VCaP (cell line): ENCODE measurements around the gene ITGAD.

Experiments
- H3K27ac ChIP-seq: fragments of 450-650 bp; 2 replicates; pipeline ENCODE4 v1.5.1; 2017
- CTCF ChIP-seq: fragments of 450-650 bp; conservative IDR thresholded peaks from 2 replicates; pipeline ENCODE4 v1.5.1; 2017; ENCODE audit warnings: mild to moderate bottlenecking, moderate library complexity

The ITGAD gene

GRCh38 chr16:31409433-31409832 lies 16.3 kb downstream of the ITGAD start:
- no peak for TF ChIP-seq CTCF
- no peak overlapping the region for H3K27ac ChIP-seq

GRCh38 chr16:31410082-31410481 lies 16.9 kb downstream of the ITGAD start:
- H3K27ac ChIP-seq: no peak overlapping the region
- TF ChIP-seq CTCF: no peak

- H3K27ac ChIP-seq: no peak overlapping the region
- no peak for TF ChIP-seq CTCF
These were observed 18.1 kb downstream of the ITGAD start for GRCh38 chr16:31411024-31411844.

- TF ChIP-seq CTCF: no peak
These were observed 19.6 kb downstream of the ITGAD start for GRCh38 chr16:31412750-31413149.

GRCh38 chr16:31413381-31413780 lies 20.2 kb downstream of the ITGAD start:
- TF ChIP-seq CTCF: no peak
- no peak overlapping the region for H3K27ac ChIP-seq

More at GRCh38 chr16:31412750-31413149, 19.6 kb downstream of the ITGAD start:
- H3K27ac ChIP-seq: no peak overlapping the region

GRCh38 chr16:31413943-31414342 lies 20.8 kb downstream of the ITGAD start:
- no peak for TF ChIP-seq CTCF
- H3K27ac ChIP-seq: no peak overlapping the region

GRCh38 chr16:31414706-31415105 lies 21.6 kb downstream of the ITGAD start:
- no peak for TF ChIP-seq CTCF
- H3K27ac ChIP-seq: no peak overlapping the region
